ENCODE results near the gene DCC. TPM values are rescaled to one million over a fixed set of nuclear protein-coding genes. Genes with fewer than 3 reads are reported as not detected.

Gene DCC
- total and polyA plus RNA-seq, 2 of the 8 experiments (the other 6 are each of a cell fraction or from before 2014, with no cell fraction given) = 0.14 to 1.4 TPM

DNA sequence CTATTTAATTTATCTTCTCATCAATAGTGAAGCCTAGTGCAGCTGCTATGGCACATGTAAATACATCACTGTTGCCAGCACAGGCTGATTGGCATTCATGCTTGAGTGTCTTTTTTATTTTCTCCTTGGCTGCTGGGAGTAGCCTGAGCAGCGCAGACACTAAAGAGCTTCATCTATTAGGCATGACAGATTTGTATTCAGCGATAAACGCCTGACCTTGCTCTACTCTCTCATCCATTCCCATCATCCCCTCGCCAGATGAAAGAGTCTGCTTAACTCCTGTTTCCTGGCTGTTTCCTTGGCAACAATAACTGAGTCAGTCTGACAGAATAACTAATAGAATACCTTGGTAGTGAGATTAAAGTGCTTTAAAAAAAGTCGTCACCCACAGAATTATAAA, 753.6 kb downstream of the DCC start:
- H3K4me2 ChIP-seq (ENCODE audit: insufficient read depth in 1 of 2, low read depth in 2 of 2, low read length in 2 of 2) = no peak overlapping the region
- H4K91ac ChIP-seq (replicated peaks; ENCODE audit: insufficient read length, low read length) = no peak overlapping the region
- TF ChIP-seq CTBP2 (IDR thresholded peaks at IDR 0.05; ENCODE audit: borderline replicate concordance, insufficient read depth, insufficient read length, low read length) (no peak), EGR1 (IDR thresholded peaks at IDR 0.05; ENCODE audit: borderline replicate concordance, low read depth, low read length) (no peak), NRF1 (IDR thresholded peaks at IDR 0.05; ENCODE audit: low read depth, low read length) (no peak), SUZ12 (IDR thresholded peaks at IDR 0.05; ENCODE audit: low read length) (no peak), YY1 (IDR thresholded peaks at IDR 0.05; ENCODE audit: low read depth, low read length) (no peak), POLR2AphosphoS5 (IDR thresholded peaks at IDR 0.05; ENCODE audit: low read depth, low read length) (no peak)
- H3K9ac ChIP-seq (replicated peaks in 1 of 4; ENCODE audit: extremely low read depth in 1 of 4, low read depth in 3 of 4, low read length in 3 of 4) = no peak overlapping the region
- no peak overlapping the region for H3K18ac ChIP-seq (ENCODE audit: extremely low read depth, low read length)
- ChIA-PET CTCF (ENCODE audit: partially characterized antibody) (interaction anchor here (1.6 kb wide), 1 partner anchor 10 kb away, joined by 6 read pairs; no protein-coding TSS in a partner anchor), POLR2A (ENCODE audit: partially characterized antibody) (no interaction called here)
- H2AK5ac ChIP-seq (ENCODE audit: low read depth, low read length) = no peak overlapping the region
- no peak overlapping the region for H3K56ac ChIP-seq (replicated peaks; ENCODE audit: insufficient read length, low read depth, low read length)
- no peaks in the 10 kb centered on the region for H3K23me2 ChIP-seq (ENCODE audit: low read depth, low read length)
- H3K79me1 ChIP-seq (ENCODE audit: low read depth, low read length) = no peaks in the 10 kb centered on the region
- no peak overlapping the region for H2AFZ ChIP-seq (ENCODE audit: low read length)
- H3K36me3 ChIP-seq (ENCODE audit: control insufficient read depth in 2 of 4, insufficient read depth in 4 of 4, low read length in 3 of 4) = no peaks in the 10 kb centered on the region
- H2BK5ac ChIP-seq (ENCODE audit: low read depth, low read length) = no peak overlapping the region
- no peaks in the 10 kb centered on the region for H4K20me1 ChIP-seq (replicated peaks in 1 of 2; ENCODE audit: control insufficient read depth in 1 of 2, insufficient read depth in 2 of 2, low read length in 2 of 2)
- no peak overlapping the region for H3K4ac ChIP-seq (replicated peaks; ENCODE audit: insufficient read length, low read depth, low read length)
- H4K5ac ChIP-seq (ENCODE audit: insufficient read length, low read depth, low read length) = no peak overlapping the region
- H3K27me3 ChIP-seq (replicated peaks in 1 of 4; ENCODE audit: control insufficient read depth in 3 of 4, extremely low read depth in 1 of 4, insufficient read depth in 3 of 4, low read length in 3 of 4) = no peaks in the 10 kb centered on the region
- no peak overlapping the region for H3K27ac ChIP-seq (ENCODE audit: low read depth, low read length)
- no peak overlapping the region for H4K8ac ChIP-seq (ENCODE audit: extremely low read depth, insufficient read depth, low read length)
- WGBS, 2 experiments (ENCODE audit: extremely low coverage in 1 of 2, insufficient coverage in 1 of 2, insufficient read length in 1 of 2, insufficient replicate concordance in 2 of 2, low coverage in 1 of 2, low lambda C conversion rate in 2 of 2, missing lambda C conversion rate in 1 of 2) = 94% methylated on average over 5 of the region's 5 CpGs; no CpG with 5 or more reads in 1 of the 2 experiments
- no peaks in the 10 kb centered on the region for H3K4me1 ChIP-seq (replicated peaks in 1 of 4; ENCODE audit: control insufficient read depth in 3 of 4, insufficient read depth in 4 of 4, low read length in 3 of 4)
- DNase-seq (ENCODE audit: low read depth in 1 of 2, low spot score in 2 of 2) (no peak), FAIRE-seq (no peak)
- H3K9me3 ChIP-seq (ENCODE audit: insufficient read depth in 2 of 2, low read depth in 1 of 2, low read length in 1 of 2) = no peaks in the 10 kb centered on the region
- no peak overlapping the region for H3K4me3 ChIP-seq (ENCODE audit: extremely low read depth in 1 of 4, insufficient read depth in 2 of 4, low read depth in 3 of 4, low read length in 4 of 4)
- H3K23ac ChIP-seq (ENCODE audit: insufficient read length) = no peak overlapping the region
- no peak overlapping the region for H2BK20ac ChIP-seq (ENCODE audit: low read length)
- H2BK12ac ChIP-seq (ENCODE audit: low read depth, low read length) = no peak overlapping the region
- H3K14ac ChIP-seq (ENCODE audit: insufficient read length) = no peak overlapping the region
- no peak overlapping the region for H2BK120ac ChIP-seq (replicated peaks; ENCODE audit: low read depth, low read length)
- H2BK15ac ChIP-seq (ENCODE audit: low read length) = no peak overlapping the region
- H3K79me2 ChIP-seq (ENCODE audit: control insufficient read depth in 1 of 2, insufficient read depth in 2 of 2, low read length in 2 of 2) = no peaks in the 10 kb centered on the region

All from H1 (cell line).